ENCODE measurements around the gene PAPSS2. TPM values are rescaled to one million over a fixed set of nuclear protein-coding genes. Genes with fewer than 3 reads are reported as not detected.

PAPSS2 gene
- total RNA-seq, 1 experiment from 2014 or later, result 24.5 TPM

- Histone ChIP-seq H4K20me1 (ENCODE audit: control insufficient read depth, insufficient read depth, insufficient read length) (no peaks in the 10 kb centered on the region), H4K5ac (ENCODE audit: insufficient read length, low read depth, low read length) (no peak overlapping the region), H3K14ac (ENCODE audit: insufficient read depth, low read length) (no peak overlapping the region), H3K23me2 (ENCODE audit: insufficient read length, low read depth, low read length, poor library complexity, severe bottlenecking) (no peaks in the 10 kb centered on the region), H2BK5ac (ENCODE audit: insufficient read length, low read length) (no peak overlapping the region), H2BK120ac (ENCODE audit: low read depth, low read length, poor library complexity, severe bottlenecking) (no peak overlapping the region), H3K79me1 (ENCODE audit: insufficient read depth, low read depth, low read length, poor library complexity, severe bottlenecking) (no peaks in the 10 kb centered on the region), H3K4me1 (ENCODE audit: insufficient read depth, low read length) (no peaks in the 10 kb centered on the region), H3T11ph (ENCODE audit: low read length) (no peak overlapping the region), H3K9ac (ENCODE audit: extremely low read depth, insufficient read length, low read length) (no peak overlapping the region), H2BK20ac (ENCODE audit: low read depth, low read length, poor library complexity, severe bottlenecking) (no peak overlapping the region), H3K56ac (ENCODE audit: insufficient read length, low read depth, low read length) (no peak overlapping the region), H3K23ac (ENCODE audit: insufficient read length, low read depth, low read length) (no peak overlapping the region), H2AK5ac (ENCODE audit: insufficient read length, low read length) (no peak overlapping the region), H3K4ac (ENCODE audit: low read depth, low read length) (no peak overlapping the region), H2BK15ac (ENCODE audit: low read depth, low read length) (no peak overlapping the region), H4K91ac (ENCODE audit: insufficient read length, low read depth, low read length) (no peak overlapping the region), H3K79me2 (ENCODE audit: insufficient read depth, low read length) (no peaks in the 10 kb centered on the region), H4K8ac (replicated peaks; ENCODE audit: insufficient read length, low read depth, low read length) (no peak overlapping the region), H2BK12ac (ENCODE audit: insufficient read length, low read depth, low read length) (no peak overlapping the region), H3K27me3 (ENCODE audit: insufficient read depth, low read length) (no peaks in the 10 kb centered on the region), H3K9me3 (ENCODE audit: control insufficient read depth, low read depth, low read length) (no peaks in the 10 kb centered on the region), H3K27ac (ENCODE audit: insufficient read length, low read depth, low read length) (no peak overlapping the region), H2AFZ (ENCODE audit: low read length) (no peak overlapping the region), H3K4me2 (ENCODE audit: insufficient read depth, insufficient read length, low read length) (no peak overlapping the region), H3K18ac (ENCODE audit: insufficient read length, low read depth, low read length) (no peak overlapping the region)
- peaks cover 5% of the 10 kb centered on the region for H3K27me3 Mint-ChIP-seq (ENCODE audit: low read depth)
- H3K27ac Mint-ChIP-seq, result no peak overlapping the region
- WGBS (ENCODE audit: extremely low coverage, insufficient read length, low lambda C conversion rate), result no CpG with 5 or more reads among the region's 3 CpGs
- peaks cover 16 to 18% of the 10 kb centered on the region in 2 experiments for H3K4me1 Mint-ChIP-seq
- peaks cover 6 to 23% (median 12%) of the 10 kb centered on the region in 3 experiments for H3K36me3 Mint-ChIP-seq (ENCODE audit: insufficient read depth in 1 of 3, low read depth in 3 of 3)
- H3K4me3 Mint-ChIP-seq, result no peak overlapping the region
- TF ChIP-seq CTCF (conservative IDR thresholded peaks at IDR 0.05), result no peak
- H3K9me3 Mint-ChIP-seq, result peaks cover 16 to 21% of the 10 kb centered on the region in 2 experiments
- no peak for DNase-seq
These were observed 23.3 kb upstream of the PAPSS2 start for GRCh38 chr10:87636313-87636915.

All from H9 (cell line).